A673 (cell line): ENCODE results near the gene CARS1.

Experiments
- EZH2 ChIP-seq: fragments of 200-600 bp; sonication (generic); IDR thresholded peaks from 2 replicates; pipeline ENCODE4 v1.6.1; 2017; ENCODE audit warnings: borderline replicate concordance, low read depth, mild to moderate bottlenecking, mixed read lengths, antibody characterized with exemption, low read length; ENCODE audit not compliant: poor library complexity, severe bottlenecking
- TF ChIP-seq, protein P1 (sequence below): fragments of 300-800, 200-600 bp; sonication (generic); conservative IDR thresholded peaks from 2 replicates; pipeline ENCODE4 v1.5.1; 2017; ENCODE audit warnings: low read depth, mild to moderate bottlenecking, antibody characterized with exemption, low read length, moderate library complexity, mixed read lengths

- TF ChIP-seq, protein P1, sequence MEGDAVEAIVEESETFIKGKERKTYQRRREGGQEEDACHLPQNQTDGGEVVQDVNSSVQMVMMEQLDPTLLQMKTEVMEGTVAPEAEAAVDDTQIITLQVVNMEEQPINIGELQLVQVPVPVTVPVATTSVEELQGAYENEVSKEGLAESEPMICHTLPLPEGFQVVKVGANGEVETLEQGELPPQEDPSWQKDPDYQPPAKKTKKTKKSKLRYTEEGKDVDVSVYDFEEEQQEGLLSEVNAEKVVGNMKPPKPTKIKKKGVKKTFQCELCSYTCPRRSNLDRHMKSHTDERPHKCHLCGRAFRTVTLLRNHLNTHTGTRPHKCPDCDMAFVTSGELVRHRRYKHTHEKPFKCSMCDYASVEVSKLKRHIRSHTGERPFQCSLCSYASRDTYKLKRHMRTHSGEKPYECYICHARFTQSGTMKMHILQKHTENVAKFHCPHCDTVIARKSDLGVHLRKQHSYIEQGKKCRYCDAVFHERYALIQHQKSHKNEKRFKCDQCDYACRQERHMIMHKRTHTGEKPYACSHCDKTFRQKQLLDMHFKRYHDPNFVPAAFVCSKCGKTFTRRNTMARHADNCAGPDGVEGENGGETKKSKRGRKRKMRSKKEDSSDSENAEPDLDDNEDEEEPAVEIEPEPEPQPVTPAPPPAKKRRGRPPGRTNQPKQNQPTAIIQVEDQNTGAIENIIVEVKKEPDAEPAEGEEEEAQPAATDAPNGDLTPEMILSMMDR: no peak
- TF ChIP-seq EZH2: no peak
These were observed 80.1 kb downstream of the CARS1 start for GRCh38 chr11:2977113-2977512.
